Heart right ventricle (tissue), 16 donors: ENCODE data around the gene PPP1R1C. TPM values are rescaled to one million over a fixed set of nuclear protein-coding genes. Genes with fewer than 3 reads are reported as not detected.

Source experiments
- ATAC-seq, 8 donors: fragments of 200-7000 bp; cut with Tn5 transposase; one replicate each; pipeline ENCODE4 v1.9.1; 2020; ENCODE audit warnings: mild to moderate bottlenecking in 8 of 8, moderate library complexity in 8 of 8, moderate number of reproducible peaks in 1 of 8
- DNase-seq, 2 donors: peaks; one replicate each; pipeline ENCODE4 v3.0.0-alpha.2; 2020
- H3K27ac ChIP-seq, 10 donors: fragments of 200-600 bp; sonication (generic) in 2 of 10; one replicate each; pipeline versions ENCODE4 v1.5.0 to v1.8.0; 2020 to 2022; ENCODE audit warnings: mild to moderate bottlenecking in 3 of 10
- H3K27me3 ChIP-seq, 7 donors: fragments of 200-600 bp; one replicate each; pipeline ENCODE4 v1.8.0; 2021 to 2022; ENCODE audit warnings: mild to moderate bottlenecking in 2 of 7
- H3K36me3 ChIP-seq, 9 donors: fragments of 200-600 bp; sonication (generic) in 1 of 9; one replicate each; pipeline versions ENCODE4 v1.5.0 to v1.8.0; 2020 to 2022; ENCODE audit warnings: mild to moderate bottlenecking in 2 of 9
- H3K4me1 ChIP-seq, 9 donors: fragments of 200-600 bp; sonication (generic) in 1 of 9; one replicate each; pipeline versions ENCODE4 v1.5.0 to v1.8.0; 2020 to 2022; ENCODE audit warnings: mild to moderate bottlenecking in 4 of 9
- H3K4me3 ChIP-seq, 10 donors: fragments of 200-600 bp; sonication (generic) in 2 of 10; one replicate each; pipeline versions ENCODE4 v1.5.0 to v1.8.0; 2020 to 2022; ENCODE audit warnings: mild to moderate bottlenecking in 7 of 10, moderate library complexity in 2 of 10
- H3K9me3 ChIP-seq, 11 donors: fragments of 200-600 bp in 10 of 11; sonication (generic) in 2 of 11; one replicate each; pipeline versions ENCODE4 v1.5.0 to v1.8.0; 2013 to 2022; ENCODE audit warnings: mild to moderate bottlenecking in 2 of 11, control low read depth in 1 of 11, moderate library complexity in 1 of 11
- WGBS, 2 donors: extraction: QIAGEN DNeasy Blood & Tissue Kit; methylation state at CpG; one replicate each; pipeline ENCODE4 v1.1.7; 2013; ENCODE audit warnings: inconsistent platforms in 1 of 2; 5-methylcytosine and 5-hydroxymethylcytosine counted together
- intact Hi-C, 10 donors: fragments of 100-400 bp; cut with DNase I; formaldehyde crosslinking; loops; one replicate each; pipeline versions ENCODE4 v1.11.1 to v1.14.2; 2022
- polyA plus RNA-seq, 2 donors: library from polyadenylated mRNA; stranded (reverse); fragments of 200-250 nt; gene quantifications; one replicate each; pipeline ENCODE4 v1.2.3, GENCODE V29; 2013
- total RNA-seq, 10 donors: library from RNA; stranded (reverse); fragmentation: NEBNext Ultra II Directional in 3 of 10; extraction: Animal tissue kit (Norgen Biotek cat#: 25700) in 3 of 10; gene quantifications; one replicate each; pipeline versions ENCODE4 v1.2.1 to v1.2.4, GENCODE V29; 2021 to 2023
- TF ChIP-seq, protein P1 (sequence below), 9 donors: fragments of 200-600 bp; sonication (generic) in 2 of 9; IDR thresholded peaks; one replicate each; pipeline versions ENCODE4 v1.5.0 to v1.8.0; 2021 to 2022; ENCODE audit warnings: antibody characterized with exemption in 9 of 9, mild to moderate bottlenecking in 5 of 9, moderate library complexity in 1 of 9
- donor health status: Arrhythmogenic right ventricular cardiomyopathy.
- donor health status: ischemic (EF 13 %, LVEDD 7.1; RV severe dilation, severe dysfunction).
- donor health status: healthy with polysubstance abuse.
- donor health status: DM: no; HTN: yes; CAD: no.
- donor health status: DM: no; HTN: no; CAD: no.
- donor health status: ischemic (EF 25% LVEDD 6.9; RV normal size, moderate dysfunction).
- donor health status: ischemic (EF 25% LVEDD 5.7; RV mildly dilated, moderate dysfunction).
- donor health status: healthy.
- donor health status: DM: yes; HTN: yes; CAD: no.
- donor health status: Ischemic cardiomyopathy.
- donor health status: ischemic (EF 35%, LVEDD 5.7; RV mildly dilated, moderate dysfunction).
- donor health status: nonischemic (EF 11% LVEDD 7.7; RV severe dilation, severe dysfunction).
- donor health status: DM: yes; HTN: yes; CAD: no.
- donor health status: PGD.
- donor health status: ischemic (EF 29% LVEDD 5.4; RV normal size, mild dysfunction).
- donor health status: nonischemic (EF 23%, LVEDD 6.1; RV moderate dilation, normal function).

Gene PPP1R1C
- total and polyA plus RNA-seq, 12 donors: 4.9 to 45.5 (median 31.0) TPM

GRCh38 chr2:182004945-182005520 lies 19.4 kb downstream of the PPP1R1C start:
- Histone ChIP-seq H3K36me3 (no peaks in the 10 kb centered on the region), H3K9me3 (peaks cover 0 to 8% (median 0%) of the 10 kb centered on the region in 11 donors), H3K27ac (no peak overlapping the region), H3K4me1 (peaks cover 0 to 1% (median 0%) of the 10 kb centered on the region in 9 donors), H3K4me3 (no peak overlapping the region), H3K27me3 (no peaks in the 10 kb centered on the region)
- intact Hi-C loops: no loop called here
- TF ChIP-seq, protein P1, sequence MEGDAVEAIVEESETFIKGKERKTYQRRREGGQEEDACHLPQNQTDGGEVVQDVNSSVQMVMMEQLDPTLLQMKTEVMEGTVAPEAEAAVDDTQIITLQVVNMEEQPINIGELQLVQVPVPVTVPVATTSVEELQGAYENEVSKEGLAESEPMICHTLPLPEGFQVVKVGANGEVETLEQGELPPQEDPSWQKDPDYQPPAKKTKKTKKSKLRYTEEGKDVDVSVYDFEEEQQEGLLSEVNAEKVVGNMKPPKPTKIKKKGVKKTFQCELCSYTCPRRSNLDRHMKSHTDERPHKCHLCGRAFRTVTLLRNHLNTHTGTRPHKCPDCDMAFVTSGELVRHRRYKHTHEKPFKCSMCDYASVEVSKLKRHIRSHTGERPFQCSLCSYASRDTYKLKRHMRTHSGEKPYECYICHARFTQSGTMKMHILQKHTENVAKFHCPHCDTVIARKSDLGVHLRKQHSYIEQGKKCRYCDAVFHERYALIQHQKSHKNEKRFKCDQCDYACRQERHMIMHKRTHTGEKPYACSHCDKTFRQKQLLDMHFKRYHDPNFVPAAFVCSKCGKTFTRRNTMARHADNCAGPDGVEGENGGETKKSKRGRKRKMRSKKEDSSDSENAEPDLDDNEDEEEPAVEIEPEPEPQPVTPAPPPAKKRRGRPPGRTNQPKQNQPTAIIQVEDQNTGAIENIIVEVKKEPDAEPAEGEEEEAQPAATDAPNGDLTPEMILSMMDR (IDR thresholded peaks at IDR 0.05): no peak
- DNase-seq (no peak), ATAC-seq (no peak)
- WGBS, 2 donors: 87 to 91% methylated on average over 2 of the region's 2 CpGs

DNA sequence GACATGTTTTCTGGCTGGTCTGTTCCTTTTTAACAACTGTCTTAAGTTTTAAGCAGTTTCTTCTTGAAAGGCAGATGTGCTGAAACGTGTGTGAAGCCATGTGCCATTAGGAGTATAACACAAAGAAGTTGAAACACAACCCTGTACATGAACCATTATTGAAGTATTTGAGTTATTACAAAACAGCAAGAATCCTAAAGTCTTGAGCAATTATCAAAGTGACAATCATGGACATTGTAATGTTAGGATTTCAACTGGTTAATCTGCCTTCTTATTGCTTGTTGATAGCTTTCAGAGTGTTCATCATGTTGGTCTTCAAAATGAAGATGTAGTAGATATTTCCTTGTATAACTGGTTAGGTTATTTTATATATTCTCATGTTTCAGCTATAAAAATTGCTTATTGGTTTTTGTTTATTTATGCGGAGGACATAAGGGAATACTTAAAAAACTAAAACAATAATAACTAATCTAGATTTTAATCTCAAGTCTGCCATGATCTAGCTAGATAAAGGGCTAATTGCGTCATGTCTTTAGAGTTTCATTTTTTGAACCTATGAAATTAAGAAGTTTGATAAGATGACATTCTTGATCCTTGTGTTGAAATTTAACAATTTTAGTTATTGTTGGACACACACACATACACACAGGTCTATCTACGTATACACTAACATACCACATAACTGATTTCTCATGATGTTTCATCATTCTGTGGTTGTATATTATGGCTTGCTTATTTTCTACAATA lies 21.1 kb downstream of the PPP1R1C start:
- no peak for ATAC-seq
- intact Hi-C loops: no loop called here
- Histone ChIP-seq H3K9me3 (peaks cover 0 to 18% (median 5%) of the 10 kb centered on the region in 11 donors), H3K4me1 (no peaks in the 10 kb centered on the region), H3K36me3 (no peaks in the 10 kb centered on the region), H3K27me3 (no peaks in the 10 kb centered on the region), H3K4me3 (no peak overlapping the region), H3K27ac (no peak overlapping the region)
- TF ChIP-seq, protein P1 (IDR thresholded peaks at IDR 0.05): no peak
- 88 to 89% methylated on average over 4 of the region's 4 CpGs for WGBS, 2 donors
- no peak for DNase-seq

- H3K27me3 ChIP-seq: no peaks in the 10 kb centered on the region
- intact Hi-C loops: no loop called here
- 90 to 91% methylated on average over 5 of the region's 5 CpGs for WGBS, 2 donors
- H3K9me3 ChIP-seq: peaks cover 0 to 47% (median 5%) of the 10 kb centered on the region in 11 donors
- H3K4me1 ChIP-seq: peaks cover 0 to 4% (median 0%) of the 10 kb centered on the region in 9 donors
- peak in 1 of 8 donors; percentile 47 for ATAC-seq
- H3K36me3 ChIP-seq: no peaks in the 10 kb centered on the region
- TF ChIP-seq, protein P1 (IDR thresholded peaks at IDR 0.05): no peak
- H3K4me3 ChIP-seq: no peak overlapping the region
- no peak overlapping the region for H3K27ac ChIP-seq
- no peak for DNase-seq
These were observed 28.6 kb downstream of the PPP1R1C start for GRCh38 chr2:182014284-182014683.

GRCh38 chr2:182015334-182016109 lies 29.9 kb downstream of the PPP1R1C start:
- intact Hi-C loops: no loop called here
- Histone ChIP-seq H3K36me3 (no peaks in the 10 kb centered on the region), H3K9me3 (peaks cover 0 to 41% (median 5%) of the 10 kb centered on the region in 11 donors), H3K27me3 (no peaks in the 10 kb centered on the region), H3K4me3 (no peak overlapping the region), H3K4me1 (peaks cover 0 to 6% (median 0%) of the 10 kb centered on the region in 9 donors), H3K27ac (no peak overlapping the region)
- TF ChIP-seq, protein P1 (IDR thresholded peaks at IDR 0.05): no peak
- 87 to 93% methylated on average over 5 of the region's 5 CpGs for WGBS, 2 donors
- ATAC-seq (peak in 4 of 8 donors; percentile 24 to 80 (median 48)), DNase-seq (no peak)
